Measurements from ENCODE around the gene THAP6. TPM values are rescaled to one million over a fixed set of nuclear protein-coding genes. Genes with fewer than 3 reads are reported as not detected.

The THAP6 gene
- total RNA-seq, 1 experiment from 2014 or later = 25.5 TPM

GRCh38 chr4:75555294-75556164, 41.3 kb downstream of the THAP6 start, which contains the start of gene ODAPH:
TSS of gene ODAPH (plus strand) at chr4:75556066. CDS start at chr4:75556083, 17 bp downstream.
- CTCF ChIA-PET = interaction anchor here (1.3 kb wide), 1 partner anchor 293 kb away, joined by 3 read pairs; no protein-coding TSS in a partner anchor
- no peaks in the 10 kb centered on the region for H3K36me3 ChIP-seq (ENCODE audit: control insufficient read depth in 1 of 2, insufficient read depth in 2 of 2, low read length in 2 of 2)

More at GRCh38 chr4:75555294-75556164, 41.3 kb downstream of the THAP6 start, which contains the start of gene ODAPH:
- H3K27me3 ChIP-seq (ENCODE audit: insufficient read depth, low read length) = no peaks in the 10 kb centered on the region
- peaks cover 0 to 9% of the 10 kb centered on the region in 2 experiments; a peak in 2 of 4 replicates for H3K4me1 ChIP-seq (ENCODE audit: control insufficient read depth in 1 of 2, insufficient read depth in 2 of 2, low read length in 2 of 2)
- no peaks in the 10 kb centered on the region for H3K79me2 ChIP-seq (ENCODE audit: insufficient read depth, low read length)
- DNase-seq (ENCODE audit: low read depth, low spot score) (no peak), ATAC-seq (peak; percentile 77)
- TF ChIP-seq ATF3 (IDR thresholded peaks at IDR 0.05) (no peak), CTCF (IDR thresholded peaks at IDR 0.05 in 2 of 3, conservative IDR thresholded peaks at IDR 0.05 in 1 of 3; ENCODE audit: borderline replicate concordance in 1 of 3, insufficient read depth in 1 of 3, low read depth in 2 of 3, low read length in 2 of 3) (peak in 2 of 3 experiments; percentile 14 to 31; a peak in 3 of 6 replicates)
- H3K9me2 ChIP-seq (ENCODE audit: insufficient read depth) = no peaks in the 10 kb centered on the region
- intact Hi-C loops (cut with micrococcal nuclease) = no loop called here
- RAD21 ChIA-PET (ENCODE audit: low non-redundant PET in 1 of 2, low total read pairs in 2 of 2, uncharacterized antibody in 2 of 2, unreplicated experiment in 2 of 2) = no interaction called here
- H3K9me3 ChIP-seq (ENCODE audit: control insufficient read depth in 1 of 2, insufficient read depth in 1 of 2, low read depth in 1 of 2, low read length in 2 of 2) = no peaks in the 10 kb centered on the region
- H2AFZ ChIP-seq (ENCODE audit: low read depth, low read length, poor library complexity, severe bottlenecking) = no peak within 1 kb of the TSS
- POLR2A ChIA-PET = no interaction called here
- H3K4me3 ChIP-seq (replicated peaks in 1 of 2; ENCODE audit: low read depth in 1 of 2, low read length in 2 of 2) = no peak within 1 kb of the TSS
- H3K4me2 ChIP-seq (ENCODE audit: low read length) = peak within 1 kb of the TSS; percentile 20; the same call in 1 of the 2 replicates
- H3K9ac ChIP-seq (ENCODE audit: low read length) = no peak within 1 kb of the TSS
- BruUV-seq (replicated peaks) = no TSS peak
- H3K27ac ChIP-seq (ENCODE audit: low read depth, low read length) = no peak within 1 kb of the TSS
- H4K20me1 ChIP-seq (ENCODE audit: insufficient read depth) = no peaks in the 10 kb centered on the region

All from HCT116 (cell line).